NCI-H1694 treated with DMSO at 0.1 percent for 48 hours (cell line): ENCODE measurements around the gene TBL1XR1.

Experiments
- DNase-seq: peaks from one replicate; lab custom pipeline; 2025; lab: John Stamatoyannopoulos, UW

Gene TBL1XR1

DNA sequence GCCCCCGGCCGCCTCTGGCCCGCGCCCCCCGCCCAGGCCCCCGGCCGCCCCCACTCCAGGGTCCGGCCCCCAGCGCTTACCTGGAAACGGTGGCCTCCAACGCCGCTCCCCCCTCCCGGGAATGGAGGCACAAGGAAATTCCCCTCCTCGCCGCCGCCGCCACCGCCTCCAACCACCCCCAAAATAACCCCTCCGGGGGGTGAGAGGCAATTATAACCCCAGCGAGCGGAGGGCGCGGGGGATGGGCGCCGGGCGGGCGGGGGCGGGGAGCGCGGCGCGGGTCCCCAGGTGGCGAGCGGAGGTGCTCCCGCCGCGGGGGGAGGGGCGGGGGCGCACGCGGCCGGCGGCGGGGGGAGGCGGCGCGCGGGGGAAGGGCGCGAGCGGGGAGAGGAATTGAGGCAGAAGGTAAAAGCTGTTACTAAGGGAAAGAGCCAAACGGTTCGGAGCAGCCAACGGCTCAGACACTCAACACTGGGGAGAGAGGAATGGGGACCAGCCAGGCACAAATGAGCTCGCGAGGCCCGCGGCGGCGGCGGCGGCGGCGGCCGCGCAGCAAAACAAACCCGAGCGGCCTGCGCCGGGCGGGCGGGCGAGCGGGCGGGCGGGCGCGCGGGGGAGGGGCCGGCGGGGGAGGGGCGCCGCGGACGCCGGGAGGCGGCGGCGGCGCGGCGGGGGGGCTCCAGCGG, at the start of gene TBL1XR1:
Gene TBL1XR1 (minus strand): TSS at position 442 of the 686 bp plus-strand sequence. CDS start 132,505 bp downstream, outside the sequence.
- DNase-seq, result peak; percentile 96

DNA sequence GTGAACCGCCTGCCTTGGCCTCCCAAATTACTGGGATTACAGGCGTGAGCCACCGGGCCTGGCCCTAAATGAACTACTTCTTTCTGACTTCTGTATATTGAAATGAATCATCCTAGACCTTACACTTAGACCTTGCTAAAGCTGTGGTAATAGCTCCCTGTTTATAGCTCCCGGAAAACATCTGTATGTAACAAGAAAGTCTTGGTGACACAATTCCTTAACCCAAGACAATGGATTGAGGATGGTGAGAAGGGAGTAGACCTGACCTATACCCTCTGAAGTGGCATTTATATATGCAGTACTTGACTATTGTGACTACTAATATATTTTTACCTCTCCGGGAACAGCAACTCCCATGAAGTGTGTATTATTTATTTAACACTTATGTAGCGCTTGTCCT, 48.0 kb upstream of the TBL1XR1 start:
- no peak for DNase-seq

GRCh38 chr3:177244606-177245005, 47.3 kb upstream of the TBL1XR1 start:
- no peak for DNase-seq

- DNase-seq, result no peak
Observed at GRCh38 chr3:177238686-177239216, 41.5 kb upstream of the TBL1XR1 start.

DNA sequence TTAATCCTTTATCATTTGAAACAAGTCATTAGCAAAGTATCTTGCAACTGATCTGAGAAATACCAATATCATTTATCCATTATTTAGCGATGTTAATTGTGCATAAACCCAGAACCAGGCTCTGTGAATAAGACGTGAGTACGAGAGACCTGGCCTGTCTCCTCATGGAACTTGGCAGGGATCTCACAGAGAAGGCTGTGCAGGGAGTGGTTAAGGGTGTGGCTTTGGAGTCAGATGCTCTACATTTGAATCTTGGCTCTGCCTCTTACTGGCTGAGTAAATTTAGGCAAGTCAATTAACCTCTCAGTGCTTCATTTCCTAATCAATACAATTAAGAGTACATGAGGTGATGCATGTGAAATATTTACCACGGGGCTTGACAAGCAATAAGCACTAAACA, 39.9 kb upstream of the TBL1XR1 start:
- DNase-seq, result no peak

DNA sequence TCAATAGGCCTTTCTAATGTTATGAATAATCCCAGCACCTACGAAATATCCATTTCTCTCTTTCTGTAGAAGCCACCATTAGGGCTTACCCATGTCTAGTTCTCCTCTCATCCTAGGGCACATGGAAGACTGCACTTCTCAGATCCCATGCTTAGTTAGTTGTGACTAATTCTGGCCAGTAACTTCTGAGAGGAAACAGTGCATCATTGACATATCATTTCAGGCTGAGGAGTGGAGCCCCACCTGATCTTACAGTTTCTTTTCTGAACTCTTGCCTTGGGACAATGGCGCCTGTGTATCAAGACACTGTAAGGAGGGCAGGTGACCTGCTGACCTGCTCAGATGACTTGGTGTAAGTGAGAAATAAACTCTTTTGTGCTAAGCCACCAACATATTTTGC, 39.4 kb upstream of the TBL1XR1 start:
- no peak for DNase-seq

- DNase-seq, result no peak
Observed at GRCh38 chr3:177234121-177234520, 36.8 kb upstream of the TBL1XR1 start.

DNA sequence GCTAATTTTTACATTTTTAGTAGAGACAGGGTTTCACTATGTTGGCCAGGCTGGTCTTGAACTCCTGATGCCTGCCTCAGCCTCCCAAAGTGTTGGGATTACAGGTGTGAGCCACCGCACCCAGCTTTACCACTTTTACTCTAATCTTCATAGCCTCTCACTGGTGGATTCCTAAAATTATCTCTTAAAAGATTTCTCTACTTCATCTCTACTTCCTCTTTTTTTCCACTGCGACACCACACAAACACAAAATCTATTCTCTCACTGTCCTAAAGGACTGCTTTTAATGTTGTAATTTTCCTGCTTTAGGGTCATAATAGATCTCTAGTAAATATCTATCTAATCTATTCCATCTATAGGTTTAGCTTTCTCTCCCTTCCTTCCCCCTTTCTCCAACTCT, 34.0 kb upstream of the TBL1XR1 start:
- no peak for DNase-seq

DNA sequence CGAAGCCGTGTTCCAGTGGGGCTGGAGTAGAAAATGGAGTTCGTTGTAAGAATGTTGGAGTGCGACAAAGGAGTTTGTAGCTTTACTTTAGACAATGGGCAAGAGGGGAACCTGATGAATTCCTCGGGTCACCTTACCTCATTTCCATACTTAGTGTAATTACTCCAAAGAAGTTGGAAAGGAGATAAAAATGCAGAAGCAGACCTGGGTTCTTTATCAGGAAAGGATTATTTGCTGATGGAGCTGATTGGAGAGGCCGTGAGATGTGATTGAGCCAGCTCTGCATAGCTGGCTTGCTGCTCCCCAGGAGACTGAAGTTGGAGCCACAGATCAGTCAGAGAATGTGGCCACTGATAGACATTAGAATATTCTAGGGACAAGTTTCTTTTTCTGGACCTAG, 33.4 kb upstream of the TBL1XR1 start:
- no peak for DNase-seq

DNA sequence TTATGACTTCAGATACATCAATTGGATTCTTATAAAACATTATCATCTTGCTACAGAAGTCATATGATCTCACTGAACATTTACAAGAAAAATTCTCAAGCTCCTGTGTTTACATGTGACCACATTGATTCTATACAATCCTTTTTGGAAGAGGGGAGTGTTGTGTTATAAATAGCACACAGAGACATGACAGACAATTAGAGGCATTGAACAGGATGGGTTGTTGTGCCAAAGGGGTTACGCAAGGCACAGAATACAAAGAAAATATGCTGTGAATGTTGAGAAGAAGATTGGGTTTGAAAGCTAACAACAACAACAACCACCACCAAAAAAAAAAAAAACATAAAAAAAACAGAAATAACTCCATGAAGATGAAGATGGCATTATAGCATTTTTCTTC, 32.5 kb upstream of the TBL1XR1 start:
- no peak for DNase-seq

DNA sequence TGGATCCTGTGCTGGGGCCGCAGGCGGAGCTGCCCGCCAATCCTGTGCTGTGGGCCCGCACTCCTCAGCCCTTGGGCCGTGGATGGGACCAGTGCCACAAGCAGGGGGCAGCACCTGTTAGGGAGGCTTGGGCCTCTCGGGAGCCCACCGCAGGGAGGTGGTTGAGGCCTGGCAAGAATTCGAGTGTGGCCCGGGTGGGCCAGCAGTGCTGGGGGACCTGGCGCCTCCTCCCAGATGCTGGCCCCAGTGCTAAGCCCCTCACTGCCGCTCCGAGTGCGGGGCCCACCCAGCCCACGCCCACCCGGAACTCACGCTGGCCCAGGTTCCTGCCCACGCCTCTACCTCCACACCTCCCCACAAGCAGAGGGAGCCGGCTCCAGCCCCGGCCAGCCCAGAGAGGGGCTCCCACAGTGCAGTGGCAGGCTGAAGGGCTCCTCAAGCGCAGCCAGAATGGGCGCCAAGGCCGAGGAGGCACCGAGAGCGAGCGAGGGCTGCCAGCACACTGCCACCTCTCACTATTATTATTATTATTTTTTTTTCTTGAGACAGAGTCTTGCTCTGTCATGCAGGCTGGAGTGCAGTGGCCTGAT, 31.4 kb upstream of the TBL1XR1 start:
- DNase-seq, result no peak

- DNase-seq, result no peak
Observed at GRCh38 chr3:177224414-177224813, 27.1 kb upstream of the TBL1XR1 start.

DNA sequence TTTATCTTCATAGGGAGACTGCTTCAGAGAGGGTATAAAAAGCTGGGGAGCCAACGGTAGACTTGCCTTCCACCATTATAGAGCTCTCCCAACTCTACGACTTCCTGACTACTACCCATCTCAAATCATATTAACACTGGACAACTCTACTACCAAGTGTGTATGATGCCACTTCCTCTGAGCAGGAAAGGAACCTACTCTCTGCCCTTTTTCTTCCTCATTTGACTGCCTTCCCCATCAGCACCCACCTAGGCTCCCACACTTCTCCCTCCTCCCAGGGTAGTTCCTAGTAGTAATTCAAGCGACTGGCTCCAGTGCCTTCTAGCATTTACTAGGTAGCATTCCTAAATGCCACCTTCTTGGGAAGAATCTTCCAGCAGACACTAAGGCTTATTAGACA, 24.5 kb upstream of the TBL1XR1 start:
- DNase-seq, result no peak

DNA sequence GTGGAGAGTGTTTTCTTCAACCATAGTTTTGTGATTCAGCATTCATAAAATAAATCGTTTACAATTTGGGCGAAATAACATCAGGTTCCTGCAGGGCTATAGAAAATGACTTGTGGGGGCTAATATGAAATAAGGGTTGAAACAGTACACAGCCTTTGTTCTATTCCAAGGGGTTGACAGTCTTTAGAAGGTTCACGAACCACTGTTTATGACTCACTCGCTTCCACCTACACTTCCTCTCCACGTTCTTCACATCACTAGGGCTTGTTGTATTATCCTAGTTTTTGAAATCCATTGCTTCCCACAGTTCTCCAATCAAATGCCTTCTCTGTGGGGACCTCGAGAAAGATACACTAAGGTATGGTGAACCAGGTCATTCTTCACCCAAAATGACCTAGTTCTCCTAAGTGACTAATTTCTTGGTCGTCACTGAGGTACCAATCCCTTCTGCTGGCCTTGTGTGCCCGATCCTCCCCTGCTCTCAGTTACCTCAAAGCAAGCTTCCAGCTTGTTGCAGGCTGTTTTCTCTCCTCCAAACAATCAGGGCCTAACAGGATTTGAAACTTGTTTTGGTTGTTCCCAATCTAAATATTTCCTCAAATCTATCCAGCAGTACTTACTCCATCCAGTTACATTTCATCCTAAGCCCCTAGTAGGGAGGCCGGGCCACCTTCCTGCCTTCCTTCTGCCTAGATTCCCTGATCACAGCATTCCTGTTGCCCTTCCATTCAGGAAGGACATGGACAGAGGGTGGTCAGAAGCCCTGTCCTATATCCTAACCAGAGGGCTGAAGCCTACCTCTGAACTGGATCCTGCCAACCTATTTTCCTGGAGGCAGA, 23.1 kb upstream of the TBL1XR1 start:
- no peak for DNase-seq

- DNase-seq, result no peak
Observed at GRCh38 chr3:177213801-177214535, 16.7 kb upstream of the TBL1XR1 start.

DNA sequence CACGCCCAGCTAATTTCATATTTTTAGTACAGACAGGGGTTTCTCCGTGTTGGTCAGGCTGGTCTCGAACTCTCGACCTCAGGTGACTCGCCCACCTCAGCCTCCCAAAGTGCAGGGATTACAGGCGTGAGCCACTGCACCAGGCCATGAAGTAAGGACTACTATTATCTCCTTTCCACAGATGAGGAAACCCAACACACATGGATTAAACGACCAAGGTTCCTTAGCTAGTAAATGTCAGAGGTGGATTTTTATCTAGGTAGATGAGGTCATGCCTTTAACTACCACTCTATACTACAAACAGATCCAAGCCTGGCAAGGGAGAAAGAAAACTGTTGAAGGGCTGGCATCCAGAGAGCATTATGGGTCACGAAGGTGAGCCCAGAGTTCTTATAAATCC, 15.5 kb upstream of the TBL1XR1 start:
- no peak for DNase-seq

DNA sequence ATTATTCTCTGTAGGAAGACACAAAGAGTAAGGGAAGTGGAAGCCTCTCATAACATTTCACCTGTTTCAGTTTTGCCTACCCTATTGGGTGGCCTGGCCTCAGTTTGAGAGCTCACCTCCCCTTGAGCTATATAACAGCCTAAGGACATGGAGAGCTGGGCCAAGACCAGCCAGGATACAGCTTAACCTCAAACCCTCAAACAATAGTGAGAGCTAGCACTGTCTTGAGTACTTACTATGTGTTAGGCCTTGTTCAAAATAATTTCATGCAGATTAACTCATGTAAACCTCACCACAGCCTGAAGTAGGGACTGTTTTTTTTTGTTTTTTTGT, 15.0 kb upstream of the TBL1XR1 start:
- DNase-seq, result no peak

GRCh38 chr3:177211503-177212277, 14.4 kb upstream of the TBL1XR1 start:
- DNase-seq, result no peak

GRCh38 chr3:177210744-177211502, 13.6 kb upstream of the TBL1XR1 start:
- DNase-seq, result no peak

DNA sequence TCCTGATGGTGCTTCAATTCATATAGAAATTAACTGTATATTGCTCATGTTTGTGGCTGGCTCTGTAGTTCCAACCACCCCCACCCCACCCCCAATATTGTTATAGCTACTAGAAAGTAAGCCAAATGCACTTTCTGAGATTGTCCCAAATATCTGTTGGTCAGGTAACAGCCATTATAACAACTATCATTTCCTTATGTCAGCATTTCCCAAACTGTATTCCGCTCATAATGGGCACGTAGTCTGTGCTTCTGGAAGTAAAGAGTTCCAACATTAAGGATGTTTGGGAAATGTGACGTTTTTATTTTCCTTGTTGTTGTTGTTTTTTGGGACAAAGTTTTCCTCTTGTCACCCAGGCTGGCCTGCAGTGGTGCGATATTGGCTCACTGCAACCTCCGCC, 12.2 kb upstream of the TBL1XR1 start:
- no peak for DNase-seq

- no peak for DNase-seq
Observed at GRCh38 chr3:177208781-177209180, 11.5 kb upstream of the TBL1XR1 start.
